Esophagus (tissue), 2 donors: Measurements from ENCODE around the gene PKNOX2. TPM values are rescaled to one million over a fixed set of nuclear protein-coding genes. Genes with fewer than 3 reads are reported as not detected.

ENCODE experiments used
- H3K27ac ChIP-seq, 2 donors: one replicate each; pipeline ENCODE4 v1.5.1; 2013; ENCODE audit warnings: low read depth in 2 of 2, mild to moderate bottlenecking in 2 of 2, inconsistent platforms in 1 of 2, low read length in 1 of 2, moderate library complexity in 1 of 2
- H3K27me3 ChIP-seq, 2 donors: one replicate each; pipeline ENCODE4 v1.6.1; 2013; ENCODE audit warnings: low read length in 2 of 2, control low read depth in 1 of 2, mild to moderate bottlenecking in 1 of 2; ENCODE audit not compliant: insufficient read depth in 2 of 2, control insufficient read depth in 1 of 2
- H3K36me3 ChIP-seq, 2 donors: one replicate each; pipeline ENCODE4 v1.6.1; 2013; ENCODE audit warnings: low read length in 1 of 2; ENCODE audit not compliant: control insufficient read depth in 2 of 2, insufficient read depth in 2 of 2
- H3K4me1 ChIP-seq, 2 donors: one replicate each; pipeline ENCODE4 v1.6.1; 2013; ENCODE audit warnings: low read length in 1 of 2; ENCODE audit not compliant: control insufficient read depth in 2 of 2, insufficient read depth in 2 of 2
- H3K4me3 ChIP-seq, 2 donors: one replicate each; pipeline ENCODE4 v1.5.1; 2013; ENCODE audit warnings: low read length in 2 of 2, mild to moderate bottlenecking in 2 of 2, low read depth in 1 of 2, moderate library complexity in 1 of 2
- H3K9me3 ChIP-seq, 2 donors: one replicate each; pipeline ENCODE4 v1.6.1; 2013; ENCODE audit warnings: mild to moderate bottlenecking in 2 of 2, low read depth in 1 of 2, low read length in 1 of 2, moderate library complexity in 1 of 2; ENCODE audit not compliant: control insufficient read depth in 2 of 2, insufficient read depth in 1 of 2
- WGBS, 2 donors: extraction: QIAGEN DNeasy Blood & Tissue Kit; methylation state at CpG; one replicate each; pipeline ENCODE4 v1.1.7; 2013; 5-methylcytosine and 5-hydroxymethylcytosine counted together
- polyA plus RNA-seq, 2 donors: library from polyadenylated mRNA; stranded (reverse); fragments of 200-250 nt; gene quantifications; one replicate each; pipeline ENCODE4 v1.2.3, GENCODE V29; 2013
- donor health status: healthy with polysubstance abuse.
- donor health status: Bipolar disorder and iron deficiency.

PKNOX2 gene
- polyA plus RNA-seq, 2 donors = 0.24 to 0.43 TPM

DNA sequence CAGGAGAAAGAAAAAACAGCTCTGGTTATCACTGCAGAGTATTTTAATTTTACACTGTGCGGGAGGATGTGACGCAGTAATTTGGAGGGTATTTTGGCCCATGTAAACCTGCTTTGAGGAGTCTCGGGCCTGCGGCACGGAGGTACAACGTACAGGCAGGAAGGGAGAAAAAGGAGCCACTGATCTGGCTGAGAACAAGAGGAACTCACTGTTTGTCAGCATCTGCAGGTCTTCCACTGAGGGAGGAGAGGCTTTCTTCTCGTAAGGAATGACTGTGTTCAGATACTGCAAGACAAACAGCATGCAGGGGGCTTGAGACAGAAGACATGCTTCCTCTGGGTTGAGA is 287.5 kb downstream of the PKNOX2 start:
- WGBS, 2 donors = 84 to 90% methylated on average over 7 of the region's 7 CpGs
- Histone ChIP-seq H3K27ac (no peak overlapping the region), H3K4me1 (no peaks in the 10 kb centered on the region), H3K9me3 (no peaks in the 10 kb centered on the region), H3K36me3 (peaks cover 0 to 3% of the 10 kb centered on the region in 2 donors), H3K27me3 (no peaks in the 10 kb centered on the region), H3K4me3 (no peak overlapping the region)

DNA sequence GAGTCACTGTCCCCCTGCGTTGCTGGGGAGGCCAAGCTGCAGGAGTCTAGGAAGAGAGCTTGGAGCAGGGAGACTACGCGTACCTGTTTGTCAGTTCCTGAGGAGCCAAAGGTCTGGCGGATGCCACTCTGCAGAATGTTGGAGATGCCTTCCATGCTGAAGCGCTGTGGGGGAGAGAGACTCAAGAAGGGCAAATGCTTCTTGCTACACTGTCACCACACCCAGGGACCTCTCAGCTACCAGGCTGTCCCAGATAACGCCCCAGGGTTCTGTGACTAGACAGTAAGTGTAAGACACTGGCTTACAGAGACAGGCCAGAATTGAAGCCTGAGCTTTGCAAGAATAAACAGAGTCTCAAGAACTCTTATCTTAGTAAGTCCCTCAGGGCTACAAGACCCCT is 289.5 kb downstream of the PKNOX2 start:
- no peaks in the 10 kb centered on the region for H3K27me3 ChIP-seq
- H3K9me3 ChIP-seq = no peaks in the 10 kb centered on the region
- WGBS, 2 donors = 89 to 95% methylated on average over 6 of the region's 6 CpGs
- no peaks in the 10 kb centered on the region for H3K4me1 ChIP-seq
- no peak overlapping the region for H3K27ac ChIP-seq
- H3K4me3 ChIP-seq = no peak overlapping the region
- peaks cover 0 to 3% of the 10 kb centered on the region in 2 donors for H3K36me3 ChIP-seq

DNA sequence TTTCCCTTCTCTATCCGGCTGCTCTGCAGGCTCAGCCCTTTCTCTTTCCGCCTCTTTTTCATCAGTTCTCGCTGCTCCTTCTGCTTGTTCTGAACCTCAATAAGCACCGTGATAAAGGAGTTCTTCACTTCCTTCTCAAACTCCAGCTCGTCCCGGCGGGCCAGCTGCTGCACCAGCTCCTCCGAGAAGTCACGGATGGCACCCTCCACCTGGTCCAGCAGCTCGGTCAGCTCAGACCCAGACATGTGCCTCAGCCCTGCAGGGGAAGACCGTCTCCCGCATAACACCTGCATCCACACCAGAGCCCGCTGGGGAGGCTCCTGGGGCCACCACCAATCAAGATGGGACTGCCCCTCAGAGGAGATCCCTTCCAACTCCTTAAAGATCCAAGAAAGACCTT is 291.3 kb downstream of the PKNOX2 start:
- Histone ChIP-seq H3K36me3 (peaks cover 0 to 3% of the 10 kb centered on the region in 2 donors), H3K9me3 (no peaks in the 10 kb centered on the region), H3K27ac (no peak overlapping the region), H3K4me1 (no peaks in the 10 kb centered on the region), H3K27me3 (no peaks in the 10 kb centered on the region), H3K4me3 (no peak overlapping the region)
- 88 to 90% methylated on average over 13 of the region's 13 CpGs for WGBS, 2 donors

DNA sequence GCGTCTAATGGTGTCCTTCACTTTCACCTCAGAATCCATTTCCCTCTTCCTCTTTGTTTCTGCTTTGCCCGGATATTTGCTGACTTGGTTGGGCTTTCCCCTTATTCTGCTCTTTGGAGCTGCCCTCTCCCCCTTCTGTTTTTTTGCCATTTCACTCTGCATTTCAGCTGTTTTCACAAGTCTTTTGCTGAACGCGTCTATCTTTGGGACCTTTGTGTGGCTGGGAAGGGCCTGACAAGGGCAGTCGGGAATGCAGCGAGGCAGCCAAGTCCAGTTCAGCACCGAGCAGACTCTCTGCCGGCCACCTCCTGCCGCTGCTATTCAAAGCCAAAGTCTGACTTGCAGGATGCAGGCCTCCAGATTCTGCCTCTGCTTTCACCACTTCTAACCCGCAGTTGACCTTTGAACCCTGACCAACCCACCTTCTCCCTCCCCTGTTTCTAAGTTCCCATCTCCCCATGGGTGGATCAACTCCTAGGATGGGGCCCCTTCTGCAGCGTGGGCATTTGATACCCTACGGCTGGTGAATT is 293.3 kb downstream of the PKNOX2 start:
- no peaks in the 10 kb centered on the region for H3K36me3 ChIP-seq
- H3K27me3 ChIP-seq = no peaks in the 10 kb centered on the region
- no peaks in the 10 kb centered on the region for H3K9me3 ChIP-seq
- WGBS, 2 donors = 54 to 58% methylated on average over 12 of the region's 12 CpGs
- no peak overlapping the region for H3K4me3 ChIP-seq
- no peak overlapping the region for H3K27ac ChIP-seq
- H3K4me1 ChIP-seq = no peaks in the 10 kb centered on the region

DNA sequence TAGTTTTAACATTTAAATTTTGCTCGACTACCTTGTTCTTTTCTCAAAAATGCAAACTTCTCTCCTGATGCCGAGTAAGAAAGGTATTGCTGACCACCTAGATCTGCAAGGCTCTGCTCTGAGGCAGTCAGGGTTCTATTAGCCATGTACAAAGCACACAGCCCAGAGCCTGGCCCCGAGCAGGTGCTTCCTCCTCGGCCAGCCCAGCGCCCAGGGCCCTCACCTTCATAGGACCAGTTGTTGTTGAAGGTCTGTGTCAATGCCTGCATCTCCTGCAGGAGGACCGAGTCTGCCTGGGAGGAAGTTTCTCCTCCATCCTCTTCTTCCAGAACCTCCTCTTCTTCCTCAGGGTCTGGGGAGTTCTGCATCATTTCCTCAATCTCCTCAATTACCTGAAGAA is 295.7 kb downstream of the PKNOX2 start:
- no peaks in the 10 kb centered on the region for H3K27me3 ChIP-seq
- H3K4me1 ChIP-seq = no peaks in the 10 kb centered on the region
- no peak overlapping the region for H3K4me3 ChIP-seq
- no peaks in the 10 kb centered on the region for H3K36me3 ChIP-seq
- no peaks in the 10 kb centered on the region for H3K9me3 ChIP-seq
- 81 to 82% methylated on average over 6 of the region's 6 CpGs for WGBS, 2 donors
- no peak overlapping the region for H3K27ac ChIP-seq

DNA sequence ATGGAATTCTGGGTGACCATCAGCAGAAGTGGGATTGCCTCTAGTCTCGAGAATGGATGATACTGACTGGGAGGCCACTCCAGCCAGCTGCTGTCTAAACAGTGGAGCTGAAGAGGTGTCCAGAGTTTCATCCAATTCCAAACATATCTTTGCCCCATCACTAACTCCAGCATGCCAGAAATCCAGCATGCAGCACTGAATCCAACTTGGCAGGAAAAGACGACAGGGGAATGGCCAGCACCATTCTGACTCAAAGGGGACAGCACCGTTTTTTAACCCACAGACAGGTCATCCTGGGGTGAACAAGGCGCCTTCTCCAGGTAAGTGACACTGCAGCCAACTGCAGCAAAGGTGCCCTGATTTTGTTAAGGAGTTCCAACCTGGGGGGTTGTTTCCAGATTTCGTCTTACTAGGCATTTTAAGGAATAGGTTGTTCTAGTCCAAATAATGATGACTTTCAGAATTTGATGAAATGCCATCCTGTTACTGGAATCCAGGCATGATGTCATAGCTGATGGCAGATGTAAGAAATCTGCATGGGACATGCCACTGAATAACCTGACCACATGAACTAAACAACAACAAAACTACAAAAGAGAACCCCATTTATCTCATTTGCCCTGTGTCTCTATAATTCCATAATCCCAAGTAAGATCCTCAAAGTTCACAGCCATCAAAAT is 299.2 kb downstream of the PKNOX2 start:
- no peaks in the 10 kb centered on the region for H3K27me3 ChIP-seq
- H3K27ac ChIP-seq = no peak overlapping the region
- H3K4me3 ChIP-seq = no peak overlapping the region
- 70 to 76% methylated on average over 5 of the region's 5 CpGs for WGBS, 2 donors
- no peaks in the 10 kb centered on the region for H3K9me3 ChIP-seq
- H3K4me1 ChIP-seq = no peaks in the 10 kb centered on the region
- H3K36me3 ChIP-seq = no peaks in the 10 kb centered on the region

DNA sequence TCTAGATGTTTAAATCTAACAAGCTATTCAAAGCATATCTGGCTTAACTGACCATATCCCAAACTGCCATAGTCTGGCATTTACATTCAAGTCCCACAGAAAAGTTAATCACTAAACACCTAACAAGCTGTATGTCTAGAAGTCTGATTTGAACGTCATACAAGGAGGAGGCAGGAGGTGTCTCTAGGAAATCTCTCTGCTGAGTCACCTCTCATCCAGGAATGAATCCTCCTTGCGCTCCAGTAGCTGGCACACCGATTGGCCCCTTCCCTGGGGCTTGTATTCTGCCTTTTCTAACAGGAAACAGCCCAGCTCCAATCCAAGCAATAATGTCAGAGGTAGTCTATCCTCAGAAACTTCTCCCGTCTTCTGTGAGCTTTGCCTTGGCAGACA is 299.7 kb downstream of the PKNOX2 start:
- WGBS, 2 donors = 65 to 74% methylated on average over 4 of the region's 4 CpGs
- Histone ChIP-seq H3K27ac (no peak overlapping the region), H3K36me3 (no peaks in the 10 kb centered on the region), H3K4me1 (no peaks in the 10 kb centered on the region), H3K9me3 (no peaks in the 10 kb centered on the region), H3K27me3 (no peaks in the 10 kb centered on the region), H3K4me3 (no peak overlapping the region)

DNA sequence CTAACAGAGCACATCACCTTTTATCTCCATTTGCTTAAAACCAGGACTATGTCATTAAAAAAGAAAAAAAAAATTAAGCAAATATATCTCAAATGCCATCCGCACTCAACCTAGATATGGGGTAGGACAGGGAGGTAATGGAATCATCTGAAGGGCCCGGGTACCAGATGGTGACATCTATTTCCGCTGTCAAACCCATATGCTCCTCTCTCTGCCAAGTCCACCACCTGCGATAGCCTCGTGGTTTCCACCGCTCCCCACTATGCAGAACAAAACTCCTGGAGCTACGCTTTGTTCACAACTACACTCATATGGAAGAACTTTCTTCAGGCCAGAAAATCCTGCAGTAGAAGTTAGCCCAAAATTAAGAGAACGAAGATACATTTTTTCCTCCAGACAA is 300.1 kb downstream of the PKNOX2 start:
- whole genome bisulfite sequencing, 2 donors = 88 to 90% methylated on average over 8 of the region's 8 CpGs
- Histone ChIP-seq H3K27ac (no peak overlapping the region), H3K4me3 (no peak overlapping the region), H3K4me1 (no peaks in the 10 kb centered on the region), H3K9me3 (no peaks in the 10 kb centered on the region), H3K36me3 (no peaks in the 10 kb centered on the region), H3K27me3 (no peaks in the 10 kb centered on the region)

DNA sequence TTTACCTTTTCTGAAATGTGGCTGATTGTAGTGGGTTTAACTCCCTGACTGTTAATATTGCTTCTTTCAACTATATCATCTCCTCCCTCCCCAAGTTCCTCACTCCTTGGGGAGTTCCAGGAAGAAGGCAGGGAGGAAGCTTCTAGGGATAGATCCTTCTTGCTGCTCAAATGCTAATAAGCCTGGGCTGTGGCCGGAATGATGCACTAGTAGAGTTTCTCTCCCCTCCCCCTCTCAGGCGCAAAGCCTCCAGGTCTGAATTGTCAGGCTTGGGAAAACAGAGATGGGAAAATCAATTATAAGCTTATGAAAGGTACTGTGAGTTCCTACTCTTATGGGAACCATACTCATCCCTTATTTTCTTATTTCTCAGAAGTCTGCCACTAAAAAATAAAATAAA is 300.7 kb downstream of the PKNOX2 start:
- H3K27ac ChIP-seq = no peak overlapping the region
- no peaks in the 10 kb centered on the region for H3K9me3 ChIP-seq
- 74 to 82% methylated on average over 2 of the region's 2 CpGs for WGBS, 2 donors
- H3K27me3 ChIP-seq = no peaks in the 10 kb centered on the region
- no peaks in the 10 kb centered on the region for H3K36me3 ChIP-seq
- H3K4me1 ChIP-seq = no peaks in the 10 kb centered on the region
- no peak overlapping the region for H3K4me3 ChIP-seq

DNA sequence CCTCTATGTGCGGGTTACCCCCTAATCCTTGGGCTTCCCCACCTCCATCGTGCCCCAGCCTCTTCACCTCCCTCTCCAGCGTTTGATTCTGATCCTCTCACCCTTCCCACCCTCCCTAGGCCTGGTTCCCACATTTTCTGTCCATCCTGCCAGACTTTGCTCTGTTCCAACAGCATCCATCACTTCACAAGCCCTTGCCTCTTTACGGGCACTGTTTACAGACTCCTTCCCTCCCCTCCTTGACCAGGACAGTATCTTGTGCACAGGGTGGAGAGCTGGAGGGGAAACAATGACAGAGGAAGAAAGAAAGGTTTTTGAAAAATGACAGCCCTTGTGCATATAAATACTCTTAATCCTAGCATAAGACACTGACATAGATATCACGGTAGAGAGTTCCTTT is 301.1 kb downstream of the PKNOX2 start:
- no peaks in the 10 kb centered on the region for H3K36me3 ChIP-seq
- no peaks in the 10 kb centered on the region for H3K9me3 ChIP-seq
- no peaks in the 10 kb centered on the region for H3K4me1 ChIP-seq
- no peaks in the 10 kb centered on the region for H3K27me3 ChIP-seq
- no peak overlapping the region for H3K27ac ChIP-seq
- WGBS, 2 donors = 47 to 48% methylated on average over 5 of the region's 5 CpGs
- no peak overlapping the region for H3K4me3 ChIP-seq
